B cell (primary cell): ENCODE data around the gene VAMP4.

Experiments
- EZH2 ChIP-seq: IDR thresholded peaks from 2 replicates; pipeline ENCODE4 v1.6.1; 2012; ENCODE audit warnings: borderline replicate concordance, low read depth, mild to moderate bottlenecking, moderate library complexity, low read length; ENCODE audit not compliant: insufficient read depth, poor library complexity, severe bottlenecking
- TF ChIP-seq, protein P1 (sequence below): fragments of 200-600 bp; IDR thresholded peaks from one replicate; pipeline ENCODE4 v1.8.0; 2022; ENCODE audit warnings: antibody characterized with exemption, mild to moderate bottlenecking

DNA sequence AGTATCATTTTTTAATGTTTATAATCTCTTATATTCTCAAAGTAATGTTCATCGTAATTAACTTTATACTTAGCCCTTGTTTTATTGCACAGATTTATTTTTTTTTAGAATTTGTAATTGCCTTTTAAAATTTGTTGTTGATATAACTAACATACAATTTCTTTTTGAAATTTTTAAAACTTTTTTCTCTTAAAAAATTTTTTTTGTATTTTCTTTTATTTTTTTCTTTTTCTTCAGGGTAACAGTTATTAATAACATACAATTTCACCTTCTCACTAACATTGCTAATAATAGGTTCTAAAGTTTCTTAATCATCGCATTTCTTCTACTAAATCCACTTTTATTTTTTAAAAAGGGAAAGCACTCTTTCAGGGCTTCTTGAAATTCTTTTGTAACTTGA, 11.3 kb upstream of the VAMP4 start:
- TF ChIP-seq, protein P1, sequence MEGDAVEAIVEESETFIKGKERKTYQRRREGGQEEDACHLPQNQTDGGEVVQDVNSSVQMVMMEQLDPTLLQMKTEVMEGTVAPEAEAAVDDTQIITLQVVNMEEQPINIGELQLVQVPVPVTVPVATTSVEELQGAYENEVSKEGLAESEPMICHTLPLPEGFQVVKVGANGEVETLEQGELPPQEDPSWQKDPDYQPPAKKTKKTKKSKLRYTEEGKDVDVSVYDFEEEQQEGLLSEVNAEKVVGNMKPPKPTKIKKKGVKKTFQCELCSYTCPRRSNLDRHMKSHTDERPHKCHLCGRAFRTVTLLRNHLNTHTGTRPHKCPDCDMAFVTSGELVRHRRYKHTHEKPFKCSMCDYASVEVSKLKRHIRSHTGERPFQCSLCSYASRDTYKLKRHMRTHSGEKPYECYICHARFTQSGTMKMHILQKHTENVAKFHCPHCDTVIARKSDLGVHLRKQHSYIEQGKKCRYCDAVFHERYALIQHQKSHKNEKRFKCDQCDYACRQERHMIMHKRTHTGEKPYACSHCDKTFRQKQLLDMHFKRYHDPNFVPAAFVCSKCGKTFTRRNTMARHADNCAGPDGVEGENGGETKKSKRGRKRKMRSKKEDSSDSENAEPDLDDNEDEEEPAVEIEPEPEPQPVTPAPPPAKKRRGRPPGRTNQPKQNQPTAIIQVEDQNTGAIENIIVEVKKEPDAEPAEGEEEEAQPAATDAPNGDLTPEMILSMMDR: no peak
- TF ChIP-seq EZH2: no peak
